ENCODE measurements around the gene OST4.

The OST4 gene

GRCh38 chr2:27065128-27065527 is 6.3 kb downstream of the OST4 start:
- H3K9ac ChIP-seq (ENCODE audit: low read depth, low read length, poor library complexity, severe bottlenecking) = no peak overlapping the region
- H3K79me2 ChIP-seq (ENCODE audit: insufficient read depth, low read length) = peaks cover 30% of the 10 kb centered on the region
- peaks cover 10% of the 10 kb centered on the region for H4K20me1 ChIP-seq (ENCODE audit: insufficient read depth, low read length, poor library complexity, severe bottlenecking)
- no peaks in the 10 kb centered on the region for H3K36me3 ChIP-seq (ENCODE audit: insufficient read depth, low read length)
- no peaks in the 10 kb centered on the region for H3F3A ChIP-seq (ENCODE audit: low read depth)
- no peak for TF ChIP-seq EZH2phosphoT487 (IDR thresholded peaks at IDR 0.05; ENCODE audit: borderline replicate concordance)
- no peak for TF ChIP-seq CTCF (conservative IDR thresholded peaks at IDR 0.05; ENCODE audit: low read length)
- no peaks in the 10 kb centered on the region for H3K9me3 ChIP-seq (ENCODE audit: insufficient read depth, low read depth, low read length)
- H2AFZ ChIP-seq (ENCODE audit: low read length) = no peak overlapping the region
- H3K4me3 ChIP-seq (ENCODE audit: low read length, poor library complexity, severe bottlenecking) = no peak overlapping the region
- H3K4me1 ChIP-seq (ENCODE audit: insufficient read depth, low read length, poor library complexity, severe bottlenecking) = peaks cover 17% of the 10 kb centered on the region
- H3K9me2 ChIP-seq (replicated peaks; ENCODE audit: low read depth, low read length) = no peaks in the 10 kb centered on the region
- H3K4me2 ChIP-seq (ENCODE audit: low read depth, low read length, poor library complexity, severe bottlenecking) = no peak overlapping the region
- no peaks in the 10 kb centered on the region for H3K27me3 ChIP-seq (ENCODE audit: insufficient read depth, low read length, poor library complexity, severe bottlenecking)

- H3K9ac ChIP-seq (ENCODE audit: low read depth, low read length, poor library complexity, severe bottlenecking) = no peak overlapping the region
Observed at GRCh38 chr2:27060323-27060722, 11.1 kb downstream of the OST4 start.

GRCh38 chr2:27059141-27059820 is 12.2 kb downstream of the OST4 start:
- Histone ChIP-seq H3K4me3 (ENCODE audit: low read length, poor library complexity, severe bottlenecking) (no peak overlapping the region), H3K4me1 (ENCODE audit: insufficient read depth, low read length, poor library complexity, severe bottlenecking) (no peaks in the 10 kb centered on the region), H3K9me3 (ENCODE audit: insufficient read depth, low read depth, low read length) (no peaks in the 10 kb centered on the region), H3K27me3 (ENCODE audit: insufficient read depth, low read length, poor library complexity, severe bottlenecking) (no peaks in the 10 kb centered on the region), H3K9me2 (replicated peaks; ENCODE audit: low read depth, low read length) (no peaks in the 10 kb centered on the region), H3K9ac (ENCODE audit: low read depth, low read length, poor library complexity, severe bottlenecking) (no peak overlapping the region), H3K4me2 (ENCODE audit: low read depth, low read length, poor library complexity, severe bottlenecking) (no peak overlapping the region), H3F3A (ENCODE audit: low read depth) (no peaks in the 10 kb centered on the region), H3K79me2 (ENCODE audit: insufficient read depth, low read length) (peaks cover 3% of the 10 kb centered on the region; the same call in 1 of the 2 replicates), H2AFZ (ENCODE audit: low read length) (no peak overlapping the region), H4K20me1 (ENCODE audit: insufficient read depth, low read length, poor library complexity, severe bottlenecking) (no peaks in the 10 kb centered on the region), H3K36me3 (ENCODE audit: insufficient read depth, low read length) (peaks cover 39% of the 10 kb centered on the region; the same call in 1 of the 2 replicates)
- TF ChIP-seq EZH2phosphoT487 (IDR thresholded peaks at IDR 0.05; ENCODE audit: borderline replicate concordance) (no peak), CTCF (conservative IDR thresholded peaks at IDR 0.05; ENCODE audit: low read length) (no peak)

More at GRCh38 chr2:27060323-27060722, 11.1 kb downstream of the OST4 start:
- H3K27me3 ChIP-seq (ENCODE audit: insufficient read depth, low read length, poor library complexity, severe bottlenecking) = no peaks in the 10 kb centered on the region
- H3K4me2 ChIP-seq (ENCODE audit: low read depth, low read length, poor library complexity, severe bottlenecking) = no peak overlapping the region
- H3K4me3 ChIP-seq (ENCODE audit: low read length, poor library complexity, severe bottlenecking) = no peak overlapping the region
- no peaks in the 10 kb centered on the region for H3K4me1 ChIP-seq (ENCODE audit: insufficient read depth, low read length, poor library complexity, severe bottlenecking)
- H3K9me2 ChIP-seq (replicated peaks; ENCODE audit: low read depth, low read length) = no peaks in the 10 kb centered on the region
- H2AFZ ChIP-seq (ENCODE audit: low read length) = no peak overlapping the region
- H3K9me3 ChIP-seq (ENCODE audit: insufficient read depth, low read depth, low read length) = no peaks in the 10 kb centered on the region
- peaks cover 30% of the 10 kb centered on the region; the same call in 1 of the 2 replicates for H3K36me3 ChIP-seq (ENCODE audit: insufficient read depth, low read length)
- peaks cover 3% of the 10 kb centered on the region; the same call in 1 of the 2 replicates for H3K79me2 ChIP-seq (ENCODE audit: insufficient read depth, low read length)
- TF ChIP-seq CTCF (conservative IDR thresholded peaks at IDR 0.05; ENCODE audit: low read length) (no peak), EZH2phosphoT487 (IDR thresholded peaks at IDR 0.05; ENCODE audit: borderline replicate concordance) (no peak)
- H3F3A ChIP-seq (ENCODE audit: low read depth) = no peaks in the 10 kb centered on the region
- no peaks in the 10 kb centered on the region for H4K20me1 ChIP-seq (ENCODE audit: insufficient read depth, low read length, poor library complexity, severe bottlenecking)

Data from Loucy (cell line).